ENCODE measurements around the gene TLL1. TPM values are rescaled to one million over a fixed set of nuclear protein-coding genes. Genes with fewer than 3 reads are reported as not detected.

Gene TLL1
- under 0.01 TPM in 2 replicates for total RNA-seq

GRCh38 chr4:165872461-165873297 lies at the start of gene TLL1:
Gene TLL1 (plus strand): TSS chr4:165873237. CDS start chr4:165873905, 668 bp downstream.

All from myometrial cell (primary cell).